ES-I3 (cell line): ENCODE measurements around the gene RASGRP1.
"Not testable (repeated sequence)": the region's sequence is repeated elsewhere in the genome, so short reads cannot be mapped to it uniquely, and the experiment has no call there.

Experiments
- H3K36me3 ChIP-seq: 2 replicates; pipeline ENCODE4 v1.6.1; 2013; ENCODE audit warnings: mild to moderate bottlenecking, low read length, control low read depth, moderate library complexity; ENCODE audit not compliant: insufficient read depth
- H3K4me1 ChIP-seq: 2 replicates; pipeline ENCODE4 v1.6.1; 2013; ENCODE audit warnings: mild to moderate bottlenecking, control low read depth, low read length; ENCODE audit not compliant: insufficient read depth
- H3K9ac ChIP-seq: 2 replicates; pipeline ENCODE4 v1.6.1; 2013; ENCODE audit warnings: low read depth, mild to moderate bottlenecking, low read length, moderate library complexity
- H3K9me3 ChIP-seq: 2 replicates; pipeline ENCODE4 v1.6.1; 2013; ENCODE audit warnings: mild to moderate bottlenecking, low read length, moderate library complexity; ENCODE audit not compliant: control insufficient read depth, insufficient read depth

Gene RASGRP1

GRCh38 chr15:38589502-38589901, 24.9 kb upstream of the RASGRP1 start:
- H3K4me1 ChIP-seq: no peaks in the 10 kb centered on the region
- no peaks in the 10 kb centered on the region for H3K9me3 ChIP-seq
- H3K36me3 ChIP-seq: no peaks in the 10 kb centered on the region
- no peak overlapping the region for H3K9ac ChIP-seq

DNA sequence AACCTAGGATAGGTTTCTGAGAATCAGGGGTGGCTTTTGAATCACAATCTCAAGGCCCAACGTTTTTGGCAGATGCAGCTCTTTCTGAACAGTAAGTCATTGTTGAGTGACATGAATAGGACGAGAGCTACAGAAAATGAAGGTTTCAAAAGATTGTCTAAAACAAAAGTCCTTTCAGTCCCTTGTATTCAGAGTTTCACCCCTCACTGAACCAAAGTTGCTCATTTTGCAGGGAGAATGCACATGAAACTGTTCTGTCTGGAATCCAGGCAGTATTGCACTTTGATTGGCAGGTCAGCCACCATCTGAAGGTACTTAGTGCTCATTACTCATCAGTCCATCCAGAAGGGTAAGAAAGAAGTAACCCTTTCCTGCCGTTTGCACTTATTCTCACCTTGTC, 24.1 kb upstream of the RASGRP1 start:
- Histone ChIP-seq H3K9me3 (no peaks in the 10 kb centered on the region), H3K36me3 (no peaks in the 10 kb centered on the region), H3K9ac (no peak overlapping the region), H3K4me1 (no peaks in the 10 kb centered on the region)

GRCh38 chr15:38587214-38587613, 22.6 kb upstream of the RASGRP1 start:
- no peaks in the 10 kb centered on the region for H3K4me1 ChIP-seq
- H3K9ac ChIP-seq: no peak overlapping the region
- H3K36me3 ChIP-seq: no peaks in the 10 kb centered on the region
- no peaks in the 10 kb centered on the region for H3K9me3 ChIP-seq

DNA sequence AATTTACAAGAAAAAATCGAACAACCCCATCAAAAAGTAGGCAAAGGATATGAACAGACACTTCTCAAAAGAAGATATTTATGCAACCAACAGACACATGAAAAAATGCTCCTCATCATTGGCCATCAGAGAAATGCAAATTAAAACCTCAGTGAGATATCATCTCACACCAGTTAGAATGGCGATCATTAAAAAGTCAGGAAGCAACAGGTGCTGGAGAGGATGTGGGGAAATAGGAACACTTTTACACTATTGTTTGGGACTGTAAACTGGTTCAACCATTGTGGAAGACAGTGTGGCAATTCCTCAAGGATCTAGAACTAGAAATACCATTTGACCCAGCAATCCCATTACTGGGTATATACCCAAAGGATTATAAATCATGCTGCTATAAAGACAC, 21.4 kb upstream of the RASGRP1 start:
- H3K36me3 ChIP-seq, H3K4me1 ChIP-seq, H3K9ac ChIP-seq, H3K9me3 ChIP-seq: not testable (repeated sequence)

DNA sequence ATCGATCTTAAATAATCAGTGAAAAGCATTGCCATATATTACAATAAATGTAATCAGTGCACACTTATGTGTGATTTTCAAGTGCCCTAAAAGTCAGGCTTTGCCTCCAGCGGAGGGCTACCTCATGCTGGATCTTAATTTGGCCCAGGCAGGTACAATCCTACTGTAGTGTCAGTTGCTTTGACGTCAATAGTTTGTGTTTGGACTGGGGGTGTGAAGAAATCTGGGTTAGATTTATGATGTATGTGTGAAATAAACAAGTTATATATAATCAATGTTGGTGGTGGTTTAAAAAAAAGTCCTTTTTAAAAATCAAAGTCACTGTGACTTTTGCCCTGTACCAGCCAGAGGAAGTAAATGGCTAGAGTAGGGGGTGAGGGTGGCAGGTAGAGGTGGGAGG, 14.0 kb upstream of the RASGRP1 start:
- H3K9me3 ChIP-seq: no peaks in the 10 kb centered on the region
- no peak overlapping the region for H3K9ac ChIP-seq
- no peaks in the 10 kb centered on the region for H3K4me1 ChIP-seq
- H3K36me3 ChIP-seq: no peaks in the 10 kb centered on the region

DNA sequence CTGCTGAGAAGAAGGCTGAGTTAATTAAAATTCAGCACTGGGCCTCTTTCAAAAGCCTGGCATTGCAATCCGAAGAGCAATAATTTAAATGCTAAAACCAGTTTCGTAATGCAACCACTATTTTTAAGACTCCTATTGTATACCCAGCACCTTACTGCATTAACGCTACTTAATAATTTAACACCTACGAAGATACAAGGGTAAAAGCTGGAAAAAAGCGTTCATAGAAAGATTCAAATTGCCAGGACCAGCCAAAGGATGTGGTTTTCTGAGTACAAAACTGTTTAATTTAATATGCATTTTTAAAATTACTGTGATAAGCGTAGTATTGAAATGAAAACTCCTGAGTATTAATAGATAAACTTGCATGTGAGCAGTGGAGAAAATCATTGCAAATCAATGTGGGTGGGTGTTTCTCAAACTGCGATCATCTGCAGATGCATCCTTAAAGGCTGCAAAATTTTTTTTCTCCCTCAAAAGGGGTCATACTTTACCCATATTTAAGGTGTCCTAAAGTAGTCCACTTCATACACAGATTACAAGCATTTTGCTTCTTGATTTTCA, 12.9 kb upstream of the RASGRP1 start:
- H3K9ac ChIP-seq: no peak overlapping the region
- H3K4me1 ChIP-seq: no peaks in the 10 kb centered on the region

DNA sequence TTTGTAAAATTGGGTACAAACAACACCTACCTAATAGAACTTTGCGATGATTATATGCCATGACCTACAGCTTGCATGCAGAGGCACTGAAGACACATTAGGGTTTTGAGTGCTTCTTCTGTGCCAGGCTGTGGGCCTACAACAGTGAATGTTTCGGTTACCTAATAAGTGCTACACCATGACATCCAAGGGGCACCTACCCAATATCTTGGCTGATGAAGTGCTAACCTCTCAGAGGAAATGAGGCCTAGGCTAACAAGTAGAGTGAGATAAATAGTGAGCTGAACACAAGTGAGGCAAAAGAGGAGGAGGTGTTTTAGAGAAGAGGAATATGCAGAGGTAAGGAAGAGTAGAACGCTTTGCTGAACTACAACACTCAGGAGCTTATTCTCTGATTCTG, 12.2 kb upstream of the RASGRP1 start:
- Histone ChIP-seq H3K4me1 (no peaks in the 10 kb centered on the region), H3K9ac (no peak overlapping the region), H3K9me3 (no peaks in the 10 kb centered on the region), H3K36me3 (no peaks in the 10 kb centered on the region)

More for the DNA sequence above, 12.9 kb upstream of the RASGRP1 start:
- no peaks in the 10 kb centered on the region for H3K9me3 ChIP-seq
- no peaks in the 10 kb centered on the region for H3K36me3 ChIP-seq

- no peaks in the 10 kb centered on the region for H3K4me1 ChIP-seq
- H3K36me3 ChIP-seq: no peaks in the 10 kb centered on the region
- H3K9ac ChIP-seq: no peak overlapping the region
- H3K9me3 ChIP-seq: no peaks in the 10 kb centered on the region
Measured at GRCh38 chr15:38576261-38576660, 11.6 kb upstream of the RASGRP1 start.

DNA sequence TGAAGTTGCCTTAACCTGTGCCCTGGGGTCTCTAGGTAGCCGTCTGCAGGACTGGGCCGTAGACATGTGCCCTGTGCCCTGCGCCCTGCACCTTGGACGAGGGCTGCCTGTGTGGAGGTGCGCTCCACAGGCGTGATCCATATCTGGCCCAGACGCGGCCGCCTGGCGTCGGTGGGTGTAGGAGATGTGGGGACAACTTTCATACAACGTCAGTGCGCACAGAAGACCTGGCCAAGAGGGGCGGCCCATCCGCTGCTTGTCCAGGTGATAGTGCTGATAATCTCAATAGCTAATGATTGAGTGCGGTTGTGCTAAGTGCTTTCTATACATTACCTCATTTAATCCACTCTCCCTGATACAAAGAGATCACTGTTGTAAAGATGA, 665 bp upstream of the RASGRP1 start:
- Histone ChIP-seq H3K36me3 (no peaks in the 10 kb centered on the region), H3K9me3 (no peaks in the 10 kb centered on the region), H3K9ac (peak overlapping the region; percentile 54), H3K4me1 (no peaks in the 10 kb centered on the region)

GRCh38 chr15:38563723-38564519, 693 bp downstream of the RASGRP1 start:
- no peaks in the 10 kb centered on the region for H3K9me3 ChIP-seq
- no peaks in the 10 kb centered on the region for H3K36me3 ChIP-seq
- no peaks in the 10 kb centered on the region for H3K4me1 ChIP-seq
- H3K9ac ChIP-seq: peak overlapping the region; percentile 54

- Histone ChIP-seq H3K36me3 (no peaks in the 10 kb centered on the region), H3K4me1 (no peaks in the 10 kb centered on the region), H3K9ac (no peak overlapping the region), H3K9me3 (no peaks in the 10 kb centered on the region)
Measured at GRCh38 chr15:38562278-38562677, 2.3 kb downstream of the RASGRP1 start.

DNA sequence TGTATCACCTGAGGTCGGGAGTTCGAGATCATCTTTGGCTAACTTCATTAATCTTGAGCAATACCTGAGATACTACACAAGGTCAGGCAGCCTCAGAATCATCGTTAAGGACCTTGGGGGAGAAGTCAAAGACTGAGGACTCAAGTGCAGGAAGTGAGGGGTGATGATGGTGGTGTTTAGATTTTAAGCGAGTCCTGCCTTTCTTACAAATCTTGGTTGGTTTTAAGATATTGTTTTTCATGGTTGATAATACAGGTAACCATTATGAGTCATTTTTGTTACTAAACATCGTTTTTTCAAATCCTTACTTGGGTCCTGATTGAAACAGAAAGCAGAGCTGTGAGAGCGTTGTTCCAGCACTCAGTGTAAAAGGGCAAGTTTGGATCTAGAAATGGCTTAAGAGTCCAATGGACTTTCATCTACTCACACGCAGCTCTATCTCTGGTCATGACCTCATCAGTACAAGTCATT, 4.1 kb downstream of the RASGRP1 start:
- Histone ChIP-seq H3K9me3 (no peaks in the 10 kb centered on the region), H3K9ac (no peak overlapping the region), H3K4me1 (no peaks in the 10 kb centered on the region), H3K36me3 (no peaks in the 10 kb centered on the region)

GRCh38 chr15:38559636-38560307, 4.8 kb downstream of the RASGRP1 start:
- H3K36me3 ChIP-seq: no peaks in the 10 kb centered on the region
- no peak overlapping the region for H3K9ac ChIP-seq
- no peaks in the 10 kb centered on the region for H3K4me1 ChIP-seq
- no peaks in the 10 kb centered on the region for H3K9me3 ChIP-seq

GRCh38 chr15:38559131-38559530, 5.5 kb downstream of the RASGRP1 start:
- H3K9me3 ChIP-seq: no peaks in the 10 kb centered on the region
- no peaks in the 10 kb centered on the region for H3K4me1 ChIP-seq
- no peak overlapping the region for H3K9ac ChIP-seq
- H3K36me3 ChIP-seq: no peaks in the 10 kb centered on the region
